ENCODE data around the gene MACROH2A1. TPM values are rescaled to one million over a fixed set of nuclear protein-coding genes. Genes with fewer than 3 reads are reported as not detected.

MACROH2A1 gene
- total and polyA plus RNA-seq, 2 donors (not counting 1 experiment from before 2014, with no cell fraction given), result 95.6 to 191 TPM

GRCh38 chr5:135377751-135378680 lies 21.0 kb downstream of the MACROH2A1 start:
- DNase-seq (ENCODE audit: low read depth in 2 of 2), result no peak
- Histone ChIP-seq H3K27ac (ENCODE audit: insufficient read depth, low read length) (no peak overlapping the region), H4K20me1 (ENCODE audit: control insufficient read depth, extremely low read depth, insufficient read depth, low read length) (no peaks in the 10 kb centered on the region), H3K4me1 (ENCODE audit: control insufficient read depth, extremely low read depth, insufficient read depth, low read length) (peaks cover 7% of the 10 kb centered on the region), H3K9me3 (ENCODE audit: control insufficient read depth, insufficient read depth, low read depth, low read length) (no peaks in the 10 kb centered on the region), H3K4me2 (ENCODE audit: extremely low read depth, insufficient read depth, low read length) (no peak overlapping the region), H3K36me3 (ENCODE audit: control insufficient read depth, insufficient read depth, low read length) (peaks cover 7% of the 10 kb centered on the region), H3K4me3 (replicated peaks in 1 of 4; ENCODE audit: control extremely low read depth in 1 of 4, insufficient read depth in 1 of 4, low read depth in 3 of 4, low read length in 4 of 4) (no peak overlapping the region), H3K9ac (ENCODE audit: insufficient read depth, low read length) (no peak overlapping the region), H2AFZ (ENCODE audit: low read length) (no peak overlapping the region), H3K79me2 (ENCODE audit: control insufficient read depth, insufficient read depth, low read length) (peaks cover 28% of the 10 kb centered on the region), H3K27me3 (ENCODE audit: control insufficient read depth, insufficient read depth, low read length) (no peaks in the 10 kb centered on the region)
- TF ChIP-seq EZH2 (IDR thresholded peaks at IDR 0.05; ENCODE audit: low read length, missing control alignments) (no peak), CTCF (conservative IDR thresholded peaks at IDR 0.05 in 1 of 2, IDR thresholded peaks at IDR 0.05 in 1 of 2; ENCODE audit: low read depth in 1 of 2, low read length in 2 of 2) (no peak)

- TF ChIP-seq EZH2 (IDR thresholded peaks at IDR 0.05; ENCODE audit: low read length, missing control alignments) (no peak), CTCF (conservative IDR thresholded peaks at IDR 0.05 in 1 of 2, IDR thresholded peaks at IDR 0.05 in 1 of 2; ENCODE audit: low read depth in 1 of 2, low read length in 2 of 2) (no peak)
- H3K9me3 ChIP-seq (ENCODE audit: control insufficient read depth, insufficient read depth, low read depth, low read length), result no peaks in the 10 kb centered on the region
- H3K79me2 ChIP-seq (ENCODE audit: control insufficient read depth, insufficient read depth, low read length), result peaks cover 27% of the 10 kb centered on the region
- peaks cover 7% of the 10 kb centered on the region for H3K36me3 ChIP-seq (ENCODE audit: control insufficient read depth, insufficient read depth, low read length)
- no peak overlapping the region for H3K4me2 ChIP-seq (ENCODE audit: extremely low read depth, insufficient read depth, low read length)
- no peaks in the 10 kb centered on the region for H4K20me1 ChIP-seq (ENCODE audit: control insufficient read depth, extremely low read depth, insufficient read depth, low read length)
- H2AFZ ChIP-seq (ENCODE audit: low read length), result no peak overlapping the region
- H3K27ac ChIP-seq (ENCODE audit: insufficient read depth, low read length), result no peak overlapping the region
- no peak overlapping the region for H3K4me3 ChIP-seq (replicated peaks in 1 of 4; ENCODE audit: control extremely low read depth in 1 of 4, insufficient read depth in 1 of 4, low read depth in 3 of 4, low read length in 4 of 4)
- no peak overlapping the region for H3K9ac ChIP-seq (ENCODE audit: insufficient read depth, low read length)
- H3K27me3 ChIP-seq (ENCODE audit: control insufficient read depth, insufficient read depth, low read length), result no peaks in the 10 kb centered on the region
- DNase-seq (ENCODE audit: low read depth in 2 of 2), result no peak
- H3K4me1 ChIP-seq (ENCODE audit: control insufficient read depth, extremely low read depth, insufficient read depth, low read length), result peaks cover 9% of the 10 kb centered on the region
Measured at GRCh38 chr5:135376961-135377624, 21.9 kb downstream of the MACROH2A1 start.

GRCh38 chr5:135375040-135375793 lies 23.8 kb downstream of the MACROH2A1 start:
- peaks cover 21% of the 10 kb centered on the region for H3K79me2 ChIP-seq (ENCODE audit: control insufficient read depth, insufficient read depth, low read length)
- H3K4me3 ChIP-seq (replicated peaks in 1 of 4; ENCODE audit: control extremely low read depth in 1 of 4, insufficient read depth in 1 of 4, low read depth in 3 of 4, low read length in 4 of 4), result no peak overlapping the region
- no peak overlapping the region for H3K27ac ChIP-seq (ENCODE audit: insufficient read depth, low read length)
- H3K36me3 ChIP-seq (ENCODE audit: control insufficient read depth, insufficient read depth, low read length), result peaks cover 5% of the 10 kb centered on the region
- H2AFZ ChIP-seq (ENCODE audit: low read length), result no peak overlapping the region
- H3K27me3 ChIP-seq (ENCODE audit: control insufficient read depth, insufficient read depth, low read length), result no peaks in the 10 kb centered on the region
- H3K4me1 ChIP-seq (ENCODE audit: control insufficient read depth, extremely low read depth, insufficient read depth, low read length), result peaks cover 15% of the 10 kb centered on the region
- no peaks in the 10 kb centered on the region for H3K9me3 ChIP-seq (ENCODE audit: control insufficient read depth, insufficient read depth, low read depth, low read length)
- H3K4me2 ChIP-seq (ENCODE audit: extremely low read depth, insufficient read depth, low read length), result no peak overlapping the region
- no peaks in the 10 kb centered on the region for H4K20me1 ChIP-seq (ENCODE audit: control insufficient read depth, extremely low read depth, insufficient read depth, low read length)
- TF ChIP-seq CTCF (conservative IDR thresholded peaks at IDR 0.05 in 1 of 2, IDR thresholded peaks at IDR 0.05 in 1 of 2; ENCODE audit: low read depth in 1 of 2, low read length in 2 of 2) (no peak), EZH2 (IDR thresholded peaks at IDR 0.05; ENCODE audit: low read length, missing control alignments) (no peak)
- no peak for DNase-seq (ENCODE audit: low read depth in 2 of 2)
- H3K9ac ChIP-seq (ENCODE audit: insufficient read depth, low read length), result no peak overlapping the region
